NK-92 (cell line): Measurements from ENCODE around the gene CLEC7A.

Experiments
- DNase-seq: peaks from one replicate; lab custom pipeline; 2025; ENCODE audit not compliant: unreplicated experiment; lab: John Stamatoyannopoulos, UW

The CLEC7A gene

DNA sequence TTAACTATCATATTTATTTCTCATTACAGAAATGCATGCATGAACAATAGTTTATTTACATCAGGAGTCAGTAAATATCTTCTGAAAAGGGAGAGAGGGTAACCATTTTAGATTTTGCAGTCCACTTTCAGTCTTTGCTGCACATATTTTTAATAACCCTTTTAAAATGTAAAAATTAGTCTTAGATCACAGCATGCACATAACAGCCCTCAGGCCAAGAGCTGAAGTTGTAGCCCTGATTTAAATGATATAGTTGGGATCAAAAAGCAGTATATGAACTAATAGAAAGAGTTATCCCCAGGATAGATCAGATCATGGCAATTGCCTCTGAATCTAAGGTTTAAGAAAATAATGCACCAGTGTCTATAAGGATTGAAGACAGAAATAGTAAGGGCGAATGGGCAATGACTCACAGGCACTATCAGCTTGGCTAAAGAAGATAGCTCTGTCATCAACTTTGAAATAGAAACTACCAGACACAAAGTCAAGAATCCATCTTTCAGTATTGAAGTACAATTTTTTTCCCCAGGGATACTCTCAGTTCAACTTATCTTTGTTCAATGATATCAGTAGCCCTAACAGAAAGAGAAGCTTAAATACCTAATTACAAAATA, 13.1 kb upstream of the CLEC7A start:
- DNase-seq, result no peak

DNA sequence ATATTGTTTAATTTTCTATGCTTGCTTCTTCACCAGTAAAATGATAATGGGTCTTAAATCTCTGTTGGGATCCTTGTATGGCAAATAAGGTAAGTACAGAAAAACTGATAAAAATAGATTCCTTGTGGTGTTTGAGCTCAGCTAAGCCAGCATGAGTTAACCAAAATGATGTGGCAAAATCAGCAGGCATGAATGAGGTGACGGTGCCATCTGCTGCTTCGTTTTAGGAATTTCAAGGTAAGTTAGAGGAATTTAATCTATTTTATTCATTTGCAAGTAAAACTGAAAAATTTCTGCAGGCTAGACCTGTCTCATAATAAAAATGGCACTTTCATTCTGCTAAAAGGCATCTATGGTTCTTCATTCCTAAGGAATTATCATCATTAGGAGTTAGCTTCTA, 10.0 kb upstream of the CLEC7A start:
- DNase-seq, result no peak

DNA sequence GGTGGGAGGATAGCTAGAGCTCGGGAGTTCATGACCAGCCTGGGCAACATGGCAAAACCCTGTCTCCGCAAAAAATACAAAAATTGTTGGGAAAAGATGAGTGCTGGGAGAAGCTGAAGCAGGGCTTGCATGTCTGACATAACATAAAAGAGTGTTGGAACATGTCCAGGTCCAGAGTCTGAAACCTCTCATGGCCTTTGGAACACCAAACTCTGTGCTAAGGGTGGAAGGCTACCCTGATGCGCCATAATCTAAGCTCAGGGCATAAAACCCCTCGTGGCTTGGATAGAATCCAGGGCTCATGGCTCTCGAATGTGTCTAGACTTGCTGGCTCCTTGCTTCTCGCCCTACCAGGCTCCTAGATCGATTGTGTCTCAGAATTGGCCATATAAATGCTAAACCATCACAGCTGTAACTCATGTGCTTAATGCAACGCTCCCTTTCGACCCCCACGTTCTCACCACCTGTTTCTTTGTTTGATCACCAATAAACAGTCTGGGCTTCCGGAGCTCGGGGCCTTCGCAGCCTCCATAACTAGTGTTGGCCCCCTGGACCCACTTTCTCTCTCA, 6.7 kb upstream of the CLEC7A start:
- DNase-seq, result no peak

DNA sequence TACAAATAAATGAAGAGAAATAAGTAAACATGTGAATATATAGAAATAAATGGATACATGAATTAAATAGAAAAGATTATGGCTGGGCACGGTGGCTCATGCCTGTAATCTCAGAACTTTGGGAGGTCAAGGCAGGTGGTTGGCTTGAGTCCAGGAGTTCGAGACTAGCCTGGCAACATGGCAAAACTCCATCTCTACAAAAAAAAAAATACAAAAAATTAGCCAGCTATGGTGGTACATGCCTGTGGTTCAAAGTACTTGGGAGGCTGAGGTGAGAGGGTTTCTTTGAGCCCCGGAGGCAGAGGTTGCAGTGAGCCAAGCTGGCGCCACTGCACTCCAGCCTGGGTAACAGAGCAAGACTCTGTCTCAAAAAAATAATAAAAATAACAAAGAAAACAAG, 5.1 kb upstream of the CLEC7A start:
- no peak for DNase-seq

DNA sequence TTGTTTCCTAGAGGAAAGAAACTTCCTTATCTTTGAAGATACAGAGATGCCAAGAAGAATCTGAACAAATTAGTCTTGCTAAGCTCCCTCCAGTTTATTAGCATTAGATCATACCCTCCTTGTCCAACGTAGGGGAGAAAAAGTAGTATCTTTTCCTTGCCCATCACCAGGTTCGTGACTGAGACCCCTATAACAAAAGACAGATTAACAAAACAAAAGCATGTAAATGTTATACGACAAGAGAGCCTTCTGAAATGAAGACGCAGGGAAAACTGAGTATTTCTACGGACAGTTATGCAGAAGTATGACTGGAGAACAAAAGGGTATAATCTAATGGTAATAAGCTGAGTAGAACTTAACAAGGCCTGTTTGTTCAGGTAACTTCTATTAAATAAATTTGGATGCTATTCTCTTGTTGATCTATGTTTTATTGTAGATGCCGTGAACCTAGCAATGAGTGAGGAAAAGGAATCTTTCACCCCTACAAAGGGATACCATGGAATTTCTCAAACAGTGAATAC, 2.9 kb upstream of the CLEC7A start:
- DNase-seq, result no peak

DNA sequence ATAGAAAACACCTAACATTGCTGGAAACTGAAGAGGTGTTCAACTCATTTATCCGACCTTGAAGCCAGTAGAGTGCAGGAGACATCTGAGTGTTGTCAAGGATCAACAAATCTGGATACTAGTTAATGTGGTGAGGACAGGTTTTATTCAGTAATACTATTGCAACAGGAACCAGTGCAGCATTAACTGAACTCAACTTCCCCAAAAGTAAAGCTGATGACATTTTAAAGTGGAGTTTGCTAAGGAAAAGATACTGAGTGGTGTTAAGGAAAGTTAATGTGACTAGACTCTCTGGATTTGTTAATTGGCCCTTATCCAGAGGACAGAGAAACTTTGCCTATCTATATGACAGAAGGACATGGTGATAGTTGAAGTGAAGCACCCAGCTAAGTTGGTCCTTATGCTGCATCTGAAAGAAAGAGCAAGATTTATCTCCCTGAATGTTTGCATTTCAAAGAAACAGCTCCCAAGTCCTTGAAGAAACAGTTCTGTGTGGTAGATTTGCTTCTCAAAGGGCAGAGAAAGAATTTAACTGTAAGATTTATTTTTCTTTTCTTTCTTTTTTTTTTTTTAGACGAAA, 1.2 kb upstream of the CLEC7A start:
- no peak for DNase-seq

DNA sequence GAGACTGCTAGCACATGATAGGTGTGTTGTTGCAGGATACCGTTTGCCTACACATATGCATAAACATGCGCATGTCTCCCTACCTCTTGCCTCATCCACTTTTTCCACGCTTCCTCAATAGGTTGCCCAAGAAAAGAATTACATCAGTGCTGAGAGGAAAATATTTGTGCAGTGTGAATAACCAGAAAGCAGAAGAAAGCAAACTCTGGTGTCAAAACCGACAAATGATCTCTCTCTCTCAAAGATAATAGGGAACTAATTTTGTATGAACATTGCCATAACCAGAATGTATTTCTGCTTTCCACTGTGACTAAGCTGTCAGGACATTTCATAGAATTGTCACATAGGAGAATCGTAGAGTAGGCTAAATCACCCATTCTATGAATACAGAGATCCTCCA, 1.3 kb downstream of the CLEC7A start:
- DNase-seq, result no peak

DNA sequence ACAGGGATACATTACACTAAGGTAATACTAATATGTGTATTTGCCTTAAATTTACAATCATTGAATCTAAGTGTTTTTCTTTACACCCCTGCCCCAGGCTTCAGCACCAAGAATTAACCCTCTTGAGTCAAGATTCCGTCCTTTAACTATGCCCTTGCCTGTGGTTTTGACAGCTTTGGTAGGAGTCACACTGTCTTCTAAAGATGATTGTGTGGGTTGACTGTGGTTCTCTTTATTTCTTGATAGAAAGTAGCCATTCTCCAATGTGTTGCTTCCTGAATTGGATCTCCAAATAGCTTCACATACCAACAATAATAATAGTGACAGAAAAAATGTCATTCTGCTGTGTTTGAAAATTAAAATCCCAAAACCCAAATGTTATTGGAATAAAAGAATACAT, 3.6 kb downstream of the CLEC7A start:
- DNase-seq, result no peak

DNA sequence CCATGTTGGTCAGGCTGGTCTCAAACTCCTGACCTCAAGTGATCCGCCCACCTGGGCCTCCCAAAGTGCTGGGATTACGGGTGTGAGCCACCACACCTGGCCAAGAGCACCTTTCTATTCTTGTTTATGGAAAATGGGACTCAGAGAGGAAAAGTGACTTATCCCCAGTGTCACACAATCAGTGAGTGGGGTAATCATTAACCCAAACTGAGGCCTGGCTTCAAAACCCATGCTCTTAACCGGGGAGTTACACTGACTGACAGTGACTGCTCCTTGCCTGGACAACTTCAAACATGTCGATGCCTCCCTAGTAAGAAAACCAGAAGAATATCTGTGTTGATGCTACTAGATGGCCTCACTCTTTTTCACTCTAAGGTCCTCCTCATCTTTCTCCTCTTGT, 7.3 kb downstream of the CLEC7A start:
- DNase-seq, result no peak

DNA sequence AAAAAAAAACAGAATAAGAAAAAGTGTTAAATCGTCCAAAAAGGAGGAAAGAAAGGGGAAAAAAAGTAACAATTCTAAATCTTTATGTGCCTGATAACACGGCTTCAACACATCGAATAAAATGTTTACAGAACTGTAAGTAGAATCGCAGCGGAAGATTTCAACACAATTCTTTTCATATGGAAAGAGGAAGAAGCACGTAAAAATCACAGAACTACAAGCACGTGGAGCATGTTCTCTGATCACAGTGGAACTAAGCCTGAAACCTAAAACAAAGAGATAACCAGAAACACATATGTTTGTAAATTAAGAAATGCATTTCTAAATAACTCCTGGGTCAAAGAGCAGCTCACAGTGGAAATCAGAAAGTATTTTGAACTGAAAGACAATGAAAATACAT, 8.7 kb downstream of the CLEC7A start:
- no peak for DNase-seq

DNA sequence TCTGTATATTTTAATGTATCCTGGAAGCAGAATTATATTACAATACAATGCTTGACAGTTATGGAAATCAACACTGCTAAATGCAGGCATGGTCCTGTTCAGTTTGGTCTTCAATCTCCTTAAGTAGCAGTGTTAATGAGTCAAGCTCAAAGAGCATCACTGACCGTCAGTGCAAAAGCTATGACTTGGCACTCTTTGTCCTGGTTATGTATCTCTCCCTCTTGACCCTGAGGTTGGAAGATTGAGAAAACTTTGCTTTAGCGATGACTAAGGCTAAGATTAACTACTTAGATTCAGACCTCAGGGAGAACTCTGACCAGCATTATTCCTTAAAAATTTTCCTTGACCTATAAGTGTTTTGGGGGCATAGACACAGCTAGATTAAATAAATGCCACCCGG, 10.9 kb downstream of the CLEC7A start:
- no peak for DNase-seq

DNA sequence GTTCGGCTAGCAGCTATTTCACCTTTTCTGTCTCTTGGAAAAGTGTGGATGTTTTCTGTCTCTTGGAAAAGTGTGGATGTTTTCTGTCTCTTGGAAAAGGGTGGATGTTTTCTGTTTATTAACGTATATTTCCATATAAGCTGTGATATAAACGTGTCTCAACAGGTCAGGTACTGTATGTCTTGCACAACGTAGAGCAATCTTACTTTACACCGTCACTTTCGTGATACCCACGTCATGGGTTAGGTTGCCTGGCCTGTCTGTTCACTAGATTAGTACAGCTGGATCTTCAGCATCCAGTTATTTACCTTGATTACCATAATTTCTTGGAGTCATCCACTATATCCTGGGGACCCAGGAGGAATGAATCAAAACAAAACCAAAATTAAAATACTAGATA, 14.1 kb downstream of the CLEC7A start:
- DNase-seq, result no peak

DNA sequence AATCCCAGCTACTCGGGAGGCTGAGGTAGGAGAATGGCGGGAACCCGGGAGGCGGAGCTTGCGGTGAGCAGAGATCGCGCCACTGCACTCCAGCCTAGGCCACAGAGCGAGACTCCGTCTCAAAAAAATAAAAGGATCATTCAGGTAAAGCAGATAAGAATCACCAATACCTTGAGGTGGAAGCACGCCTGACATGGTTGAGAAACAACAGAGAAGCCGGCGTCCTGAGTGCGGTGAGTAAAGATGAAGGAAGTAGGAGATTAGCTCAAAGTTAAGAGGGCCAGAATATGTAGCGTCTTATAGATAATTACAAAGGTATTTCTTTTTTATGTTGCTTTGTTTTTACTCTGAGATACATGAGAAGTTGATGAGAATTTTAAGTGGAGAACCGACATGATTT, 14.7 kb downstream of the CLEC7A start:
- DNase-seq, result no peak

DNA sequence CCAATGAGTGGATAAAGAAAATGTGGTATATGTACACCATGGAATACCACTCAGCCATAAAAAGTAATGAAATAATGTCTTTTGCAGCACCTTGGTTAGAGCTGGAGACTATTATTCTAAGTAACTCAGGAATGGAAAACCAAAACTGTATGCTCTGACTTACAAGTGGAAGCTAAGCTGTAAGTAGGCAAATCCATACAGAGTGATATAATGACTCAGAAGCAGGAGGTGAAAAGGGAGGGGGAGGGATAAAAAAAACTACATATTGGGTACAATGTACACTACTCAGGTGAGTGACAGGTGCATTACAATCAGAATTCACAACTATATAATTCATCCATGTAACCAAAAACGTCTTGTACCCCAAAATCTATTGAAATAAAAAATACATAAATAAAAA, 16.1 kb downstream of the CLEC7A start:
- DNase-seq, result no peak

DNA sequence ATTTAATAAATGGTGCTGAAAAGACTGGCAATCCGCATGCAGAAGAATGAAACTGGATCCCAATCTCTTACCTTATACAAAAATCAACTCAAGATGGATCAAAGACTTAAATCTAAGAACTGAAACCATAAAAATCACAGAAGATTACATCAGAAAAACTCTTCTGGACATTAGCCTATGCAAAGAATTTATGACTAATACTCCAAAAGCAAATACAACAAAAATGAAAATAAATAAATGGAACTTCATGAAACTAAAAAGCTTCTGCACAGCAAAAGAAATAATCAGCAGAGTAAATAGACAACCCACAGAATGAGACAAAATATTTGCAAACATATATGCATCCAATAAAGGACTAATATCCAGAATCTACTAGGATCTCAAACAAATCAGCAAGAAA, 16.9 kb downstream of the CLEC7A start:
- DNase-seq, result no peak

DNA sequence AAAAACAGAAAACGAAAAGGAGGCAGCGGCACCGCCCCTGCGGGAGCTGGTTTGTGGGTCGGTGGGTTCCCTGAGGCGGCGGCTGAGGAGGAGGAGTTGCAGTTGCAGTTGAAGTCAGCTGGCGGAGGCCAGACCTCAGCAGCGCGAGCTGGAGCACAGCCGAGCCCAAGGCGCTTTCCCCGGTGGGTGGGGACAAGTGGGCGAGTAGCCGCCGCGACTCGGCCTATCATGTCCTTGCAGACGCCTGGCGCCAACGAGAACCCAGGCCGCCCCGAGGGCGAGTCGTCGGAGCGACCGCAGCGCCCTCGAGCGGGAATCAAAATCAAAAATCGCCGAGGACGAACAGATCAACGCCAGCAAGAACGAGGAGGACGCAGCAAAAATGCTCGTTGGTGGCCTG, 18.5 kb downstream of the CLEC7A start:
- DNase-seq, result no peak

DNA sequence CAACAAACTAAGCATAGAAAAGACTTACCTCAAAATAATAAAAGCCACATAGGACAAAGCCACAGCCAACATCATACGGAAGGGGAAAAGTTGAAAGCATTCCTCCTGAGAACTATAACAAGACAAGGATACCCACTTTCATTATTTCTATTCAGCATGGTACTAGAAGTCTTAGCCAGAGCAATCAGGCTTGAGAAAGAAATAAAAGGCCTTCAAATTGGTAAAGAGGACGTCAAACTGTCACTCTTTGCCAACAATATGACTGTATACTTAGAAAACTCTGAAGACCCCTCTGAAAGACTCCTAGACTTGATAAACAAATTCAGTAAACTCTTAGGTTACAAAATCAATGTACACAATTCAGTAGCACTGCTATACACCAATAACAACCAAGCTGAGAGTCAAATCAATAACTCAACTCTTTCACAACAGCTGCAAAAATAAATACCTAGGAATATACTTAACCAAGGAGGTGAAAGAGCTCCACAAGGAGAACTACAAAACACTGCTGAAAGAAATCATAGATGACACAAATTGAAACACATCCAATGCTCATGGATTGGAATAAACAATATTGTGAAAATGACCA, 19.6 kb downstream of the CLEC7A start:
- no peak for DNase-seq

DNA sequence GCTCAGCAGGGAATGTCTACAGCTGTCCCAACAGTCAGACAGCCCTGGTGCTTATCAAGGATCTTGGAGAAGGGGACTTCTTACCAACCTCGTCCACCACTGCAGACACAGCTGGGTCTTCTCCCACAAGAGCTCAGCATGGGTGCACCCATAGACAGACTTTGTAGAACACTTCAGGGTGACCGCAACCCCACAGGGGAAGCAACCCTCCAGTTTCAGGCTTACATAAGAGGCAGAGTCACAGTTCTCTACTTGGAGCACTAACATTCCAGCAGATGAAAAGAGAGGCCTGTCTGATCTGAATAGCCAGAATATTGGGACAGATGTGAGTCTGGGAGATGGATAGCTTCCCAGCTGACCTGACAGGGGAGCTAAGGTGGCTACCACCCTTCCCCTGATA, 27.7 kb downstream of the CLEC7A start:
- no peak for DNase-seq

DNA sequence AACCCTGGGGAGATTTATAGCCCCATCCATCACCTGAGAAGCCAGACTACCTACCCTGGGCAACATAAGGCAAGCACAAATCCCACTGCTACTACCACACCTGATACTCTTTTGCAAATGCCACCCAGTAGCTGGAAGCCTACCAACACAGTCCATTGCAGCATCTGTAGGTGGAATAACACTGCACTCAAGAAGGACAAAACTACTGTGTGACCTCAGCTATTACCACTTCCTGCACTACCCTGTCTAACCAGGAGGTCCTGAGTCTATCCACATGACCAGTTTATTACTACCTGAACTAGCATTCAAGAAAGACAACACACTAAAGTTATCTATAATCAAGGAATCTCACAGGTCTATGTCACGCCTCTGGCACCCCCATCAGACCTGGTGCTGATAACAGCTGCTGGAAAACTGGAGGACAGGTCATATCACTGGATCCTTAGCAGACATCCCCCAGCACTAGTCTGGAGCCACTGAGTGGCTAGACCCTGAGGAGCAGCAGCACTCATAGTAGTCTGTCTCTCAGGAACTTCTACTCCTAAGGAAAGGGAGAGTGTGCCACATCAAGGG, 28.3 kb downstream of the CLEC7A start:
- no peak for DNase-seq

DNA sequence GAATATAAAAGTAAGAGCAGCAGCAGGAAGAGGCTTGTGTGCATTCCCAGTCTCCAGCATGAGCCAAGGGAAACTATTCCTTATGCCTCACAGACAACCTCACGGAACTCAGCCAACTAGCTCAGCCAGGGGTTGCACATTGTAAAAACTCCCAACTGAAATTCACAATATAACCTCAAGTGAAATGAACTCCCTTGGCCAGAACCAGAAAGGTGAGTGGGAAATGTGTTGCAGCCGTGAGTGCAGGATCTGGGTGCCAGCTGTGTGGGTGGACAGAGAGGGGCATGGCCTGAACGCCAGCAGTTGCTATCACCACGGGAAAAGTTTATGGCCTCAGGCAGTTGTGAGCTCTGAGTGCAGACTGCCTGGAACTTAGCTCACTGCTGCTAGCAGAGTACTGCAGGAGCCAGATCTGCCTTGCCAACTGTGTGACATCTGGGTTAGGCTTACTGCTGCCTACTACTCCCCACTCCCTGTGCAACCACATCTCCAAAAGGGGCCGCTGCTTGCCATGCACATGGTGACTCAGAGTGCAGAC, 28.9 kb downstream of the CLEC7A start:
- no peak for DNase-seq

DNA sequence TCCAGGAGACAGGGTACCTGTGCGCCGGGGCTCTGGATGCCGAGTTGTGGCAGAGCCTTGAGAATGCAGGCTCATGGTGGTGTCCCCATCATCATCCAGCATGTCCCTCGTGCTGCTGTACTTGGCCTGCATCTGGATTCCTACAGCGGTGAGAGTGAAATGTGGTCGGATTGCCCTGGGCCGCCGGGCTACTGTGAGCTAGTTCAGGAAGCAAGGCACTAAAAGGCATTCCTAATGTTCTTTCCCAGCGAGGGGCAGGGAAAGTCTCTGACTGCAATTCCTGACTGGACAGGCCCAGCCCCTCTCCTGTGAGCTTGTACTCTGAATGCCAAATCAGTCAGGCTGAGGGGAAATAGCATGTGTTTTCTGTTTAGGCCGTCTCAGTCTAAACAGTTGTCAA, 31.2 kb downstream of the CLEC7A start, which contains the start of gene CLEC1A:
Gene CLEC1A (minus strand): TSS at position 195 of the 400 bp plus-strand sequence. CDS start 63 bp downstream, at position 132.
- no peak for DNase-seq

DNA sequence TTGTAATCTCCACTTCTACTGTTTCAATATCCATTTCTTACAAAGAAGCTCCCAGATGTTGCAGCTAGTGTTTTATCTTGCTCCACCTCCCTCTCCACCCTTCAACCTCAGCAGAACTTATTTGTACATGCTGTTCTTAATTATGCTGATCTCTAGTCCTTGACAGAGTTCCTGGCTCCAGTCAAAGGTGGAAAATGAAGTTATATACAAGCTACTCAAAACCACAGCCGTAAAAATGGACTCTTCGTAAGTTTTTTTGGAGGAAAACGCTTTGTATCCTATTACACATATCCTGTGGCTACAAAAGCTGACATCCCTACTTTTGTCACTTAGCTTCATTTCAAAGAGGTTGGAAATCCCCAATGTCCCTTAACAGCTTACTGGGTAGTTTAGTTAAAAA, 32.5 kb downstream of the CLEC7A start:
- no peak for DNase-seq
